ENCODE results near the gene FUBP3. TPM values are rescaled to one million over a fixed set of nuclear protein-coding genes. Genes with fewer than 3 reads are reported as not detected.
"Not testable (repeated sequence)": the region's sequence is repeated elsewhere in the genome, so short reads cannot be mapped to it uniquely, and the experiment has no call there.

Gene FUBP3
- total RNA-seq, 4 donors from 2014 or later: 33.1 to 59.9 (median 37.8) TPM

GRCh38 chr9:130680836-130681768 is 101.7 kb downstream of the FUBP3 start:
- Histone ChIP-seq H3K9me3 (peaks cover 0 to 7% (median 0%) of the 10 kb centered on the region in 4 donors), H3K4me1 (peaks cover 0 to 16% (median 13%) of the 10 kb centered on the region in 4 donors), H3K27me3 (peaks cover 0 to 38% of the 10 kb centered on the region in 2 donors), H3K4me3 (peak overlapping the region; percentile 25 to 60 (median 43)), H3K36me3 (no peaks in the 10 kb centered on the region), H3K27ac (no peak overlapping the region)
- 4 to 7% methylated on average over 20 to 38 of the region's 116 CpGs for WGBS, 2 donors
- TF ChIP-seq CTCF (IDR thresholded peaks at IDR 0.05): no peak
- no peak for TF ChIP-seq EP300 (IDR thresholded peaks at IDR 0.05)
- no peak for TF ChIP-seq POLR2A (IDR thresholded peaks at IDR 0.05)
- DNase-seq (ENCODE audit: low spot score in 2 of 2): no peak

GRCh38 chr9:130681769-130682420 is 102.5 kb downstream of the FUBP3 start:
- TF ChIP-seq CTCF (IDR thresholded peaks at IDR 0.05) (no peak), POLR2A (IDR thresholded peaks at IDR 0.05) (no peak), EP300 (IDR thresholded peaks at IDR 0.05) (no peak)
- Histone ChIP-seq H3K9me3 (peaks cover 0 to 7% (median 0%) of the 10 kb centered on the region in 4 donors), H3K27ac (no peak overlapping the region), H3K4me3 (peak overlapping the region; percentile 25 to 60 (median 46)), H3K4me1 (peaks cover 0 to 16% (median 13%) of the 10 kb centered on the region in 4 donors), H3K27me3 (peaks cover 0 to 38% of the 10 kb centered on the region in 2 donors), H3K36me3 (no peaks in the 10 kb centered on the region)
- WGBS, 2 donors: 1% methylated on average over 33 of the region's 45 CpGs
- no peak for DNase-seq (ENCODE audit: low spot score in 2 of 2)

GRCh38 chr9:130682421-130683121 is 103.2 kb downstream of the FUBP3 start:
- no peak for TF ChIP-seq POLR2A (IDR thresholded peaks at IDR 0.05)
- TF ChIP-seq CTCF (IDR thresholded peaks at IDR 0.05): peak; percentile 71 to 82 (median 77)
- TF ChIP-seq EP300 (IDR thresholded peaks at IDR 0.05): no peak
- Histone ChIP-seq H3K27ac (no peak overlapping the region), H3K9me3 (peaks cover 0 to 7% (median 0%) of the 10 kb centered on the region in 4 donors), H3K4me3 (peak overlapping the region in 3 of 4 donors; percentile 33 to 60 (median 58)), H3K36me3 (no peaks in the 10 kb centered on the region), H3K4me1 (peaks cover 0 to 16% (median 13%) of the 10 kb centered on the region in 4 donors), H3K27me3 (peaks cover 0 to 35% of the 10 kb centered on the region in 2 donors)
- 6% methylated on average over 22 of the region's 22 CpGs for WGBS, 2 donors
- DNase-seq (ENCODE audit: low spot score in 2 of 2): peak; percentile 40 to 56

GRCh38 chr9:130685104-130685503 is 105.7 kb downstream of the FUBP3 start:
- Histone ChIP-seq H3K36me3 (no peaks in the 10 kb centered on the region), H3K9me3 (peaks cover 0 to 7% (median 0%) of the 10 kb centered on the region in 4 donors), H3K27me3 (peaks cover 0 to 20% of the 10 kb centered on the region in 2 donors), H3K4me3 (no peak overlapping the region), H3K4me1 (peaks cover 0 to 19% (median 15%) of the 10 kb centered on the region in 4 donors), H3K27ac (no peak overlapping the region)
- DNase-seq (ENCODE audit: low spot score in 2 of 2): no peak
- no peak for TF ChIP-seq EP300 (IDR thresholded peaks at IDR 0.05)
- no peak for TF ChIP-seq POLR2A (IDR thresholded peaks at IDR 0.05)
- TF ChIP-seq CTCF (IDR thresholded peaks at IDR 0.05): no peak

- Histone ChIP-seq H3K27me3 (peaks cover 0 to 12% of the 10 kb centered on the region in 2 donors), H3K4me1 (peaks cover 0 to 19% (median 14%) of the 10 kb centered on the region in 4 donors)
- H3K36me3 ChIP-seq; H3K4me3 ChIP-seq; DNase-seq (ENCODE audit: low spot score in 2 of 2); H3K27ac ChIP-seq; H3K9me3 ChIP-seq: not testable (repeated sequence)
- 90 to 92% methylated on average over 11 of the region's 11 CpGs for WGBS, 2 donors
Observed at GRCh38 chr9:130685945-130686344, 106.6 kb downstream of the FUBP3 start.

All from tibial nerve (tissue), 4 donors.